SK-N-SH treated with all-trans-retinoic acid at 6 μM for 48 hours (cell line): ENCODE results near the gene CHTF18.

Source experiments
- ATAC-seq: fragments of 200-7000 bp; cut with Tn5 transposase; 3 replicates; pipeline ENCODE4 v1.9.1; 2020; ENCODE audit warnings: mild to moderate bottlenecking, moderate library complexity
- ARNTL ChIP-seq: fragments of 450-650 bp; formaldehyde crosslinking; IDR thresholded peaks from 2 replicates; pipeline ENCODE4 v1.5.0; 2020; ENCODE audit warnings: low read depth, mild to moderate bottlenecking, moderate library complexity, borderline replicate concordance
- BACH2 ChIP-seq: fragments of 250-450 bp; sonication (Bioruptor Pico); IDR thresholded peaks from 2 replicates; pipeline ENCODE4 v1.9.0; 2021; ENCODE audit warnings: mild to moderate bottlenecking, borderline replicate concordance
- CREB5 ChIP-seq: fragments of 250-450 bp; sonication (Bioruptor Pico); IDR thresholded peaks from 2 replicates; pipeline ENCODE4 v1.5.1; 2020; ENCODE audit warnings: low read depth, mild to moderate bottlenecking, moderate library complexity
- CSDC2 ChIP-seq: fragments of 250-450 bp; sonication (Bioruptor Pico); IDR thresholded peaks from 2 replicates; pipeline ENCODE4 v1.5.0; 2020; ENCODE audit warnings: mild to moderate bottlenecking, moderate library complexity
- CSRNP3 ChIP-seq: fragments of 250-450 bp; sonication (Bioruptor Pico); IDR thresholded peaks from 2 replicates; pipeline ENCODE4 v1.5.1; 2021; ENCODE audit warnings: mild to moderate bottlenecking, moderate library complexity
- ESRRG ChIP-seq: fragments of 250-450 bp; sonication (Bioruptor Pico); IDR thresholded peaks from 2 replicates; pipeline ENCODE4 v1.6.1; 2021; ENCODE audit warnings: mild to moderate bottlenecking
- ISL1 ChIP-seq: fragments of 250-450 bp; sonication (Bioruptor Pico); IDR thresholded peaks from 2 replicates; pipeline ENCODE4 v2.1.2; 2022; ENCODE audit warnings: mild to moderate bottlenecking, moderate library complexity
- OSR1 ChIP-seq: fragments of 250-450 bp; sonication (Bioruptor Pico); IDR thresholded peaks from 2 replicates; pipeline ENCODE4 v1.8.0; 2022; ENCODE audit warnings: moderate library complexity, mild to moderate bottlenecking, inconsistent platforms
- PATZ1 ChIP-seq: fragments of 250-450 bp; sonication (Bioruptor Pico); IDR thresholded peaks from 2 replicates; pipeline ENCODE4 v1.8.0; 2020; ENCODE audit warnings: mild to moderate bottlenecking, moderate library complexity, borderline replicate concordance
- POU6F1 ChIP-seq: fragments of 250-450 bp; sonication (Bioruptor Pico); IDR thresholded peaks from 2 replicates; pipeline ENCODE4 v1.8.0; 2021; ENCODE audit warnings: low read depth, mild to moderate bottlenecking, moderate library complexity, borderline replicate concordance
- PPARA ChIP-seq: fragments of 250-450 bp; sonication (Bioruptor Pico); IDR thresholded peaks from 2 replicates; pipeline ENCODE4 v1.5.0; 2020; ENCODE audit warnings: mild to moderate bottlenecking, borderline replicate concordance
- RARB ChIP-seq: fragments of 250-450 bp; sonication (Bioruptor Pico); IDR thresholded peaks from 2 replicates; pipeline ENCODE4 v1.8.0; 2021; ENCODE audit warnings: mild to moderate bottlenecking, moderate library complexity
- SNAI2 ChIP-seq: fragments of 250-450 bp; sonication (Bioruptor Pico); IDR thresholded peaks from 2 replicates; pipeline ENCODE4 v1.5.0; 2020; ENCODE audit warnings: mild to moderate bottlenecking, moderate library complexity
- TCF4 ChIP-seq: fragments of 250-450 bp; sonication (Bioruptor Pico); IDR thresholded peaks from 2 replicates; pipeline ENCODE4 v1.8.0; 2021; ENCODE audit warnings: mild to moderate bottlenecking, moderate library complexity, borderline replicate concordance
- TOX ChIP-seq: fragments of 250-450 bp; sonication (Bioruptor Pico); IDR thresholded peaks from 2 replicates; pipeline ENCODE4 v1.8.0; 2021; ENCODE audit warnings: mild to moderate bottlenecking, moderate library complexity, borderline replicate concordance
- TSHZ2 ChIP-seq: fragments of 250-450 bp; sonication (Bioruptor Pico); IDR thresholded peaks from 2 replicates; pipeline ENCODE4 v1.5.0; 2020; ENCODE audit warnings: mild to moderate bottlenecking, moderate library complexity
- ZC3H10 ChIP-seq: fragments of 250-450 bp; sonication (Bioruptor Pico); IDR thresholded peaks from 2 replicates; pipeline ENCODE4 v1.5.1; 2021; ENCODE audit warnings: mild to moderate bottlenecking, moderate library complexity
- ZFP3 ChIP-seq: fragments of 250-450 bp; sonication (Bioruptor Pico); IDR thresholded peaks from 2 replicates; pipeline ENCODE4 v1.5.0; 2020; ENCODE audit warnings: mild to moderate bottlenecking, moderate library complexity
- ZFP30 ChIP-seq: fragments of 450-650 bp; formaldehyde crosslinking; IDR thresholded peaks from 2 replicates; pipeline ENCODE4 v1.5.0; 2022; ENCODE audit warnings: mild to moderate bottlenecking, moderate library complexity
- ZNF565 ChIP-seq: fragments of 450-650 bp; formaldehyde crosslinking; conservative IDR thresholded peaks from 2 replicates; pipeline ENCODE4 v1.5.0; 2020; ENCODE audit warnings: low read depth, mild to moderate bottlenecking, moderate library complexity
- ZNF70 ChIP-seq: fragments of 450-650 bp; formaldehyde crosslinking; IDR thresholded peaks from 2 replicates; pipeline ENCODE4 v1.5.0; 2020; ENCODE audit warnings: mild to moderate bottlenecking, moderate library complexity

CHTF18 gene

GRCh38 chr16:764848-765487 lies 23.5 kb upstream of the CHTF18 start:
- no peak for TF ChIP-seq PATZ1 (CRISPR knock-in tag)
- no peak for TF ChIP-seq ZFP30 (CRISPR knock-in tag)
- no peak for TF ChIP-seq SNAI2 (CRISPR knock-in tag)
- TF ChIP-seq BACH2, result no peak
- TF ChIP-seq ZC3H10, result no peak
- no peak for TF ChIP-seq RARB (CRISPR knock-in tag)
- no peak for TF ChIP-seq POU6F1 (CRISPR knock-in tag)
- TF ChIP-seq ISL1 (CRISPR knock-in tag), result no peak
- TF ChIP-seq ESRRG (CRISPR knock-in tag), result no peak
- TF ChIP-seq TCF4 (CRISPR knock-in tag), result no peak
- TF ChIP-seq TOX (CRISPR knock-in tag), result no peak
- no peak for TF ChIP-seq ZFP3 (CRISPR knock-in tag)
- TF ChIP-seq CSRNP3, result no peak
- TF ChIP-seq PPARA (CRISPR knock-in tag), result no peak
- TF ChIP-seq OSR1 (CRISPR knock-in tag), result no peak
- TF ChIP-seq TSHZ2, result no peak
- no peak for TF ChIP-seq ARNTL (CRISPR knock-in tag)
- no peak for TF ChIP-seq CREB5 (CRISPR knock-in tag)
- ATAC-seq, result no peak

- no peak for ATAC-seq
- TF ChIP-seq ZNF70 (no peak), CSRNP3 (no peak), ZNF565 (CRISPR knock-in tag) (no peak), RARB (CRISPR knock-in tag) (no peak), CSDC2 (CRISPR knock-in tag) (no peak), TSHZ2 (no peak)
Measured at GRCh38 chr16:765488-765865, 22.9 kb upstream of the CHTF18 start.
